SK-N-DZ (cell line): Measurements from ENCODE around the gene TMEM170A.

Experiments used
- DNase-seq: peaks from one replicate; pipeline ENCODE4 v3.0.0-alpha.2; 2015; ENCODE audit warnings: low spot score
- small RNA-seq, 2 experiments: library from RNA; depleted of rRNA; stranded (forward); fragments of <200 nt; gene quantifications; one replicate each; pipeline ENCODE3, GENCODE V24; 2014

The TMEM170A gene

GRCh38 chr16:75402159-75402820 is 62.2 kb downstream of the TMEM170A start:
- no peak for DNase-seq

DNA sequence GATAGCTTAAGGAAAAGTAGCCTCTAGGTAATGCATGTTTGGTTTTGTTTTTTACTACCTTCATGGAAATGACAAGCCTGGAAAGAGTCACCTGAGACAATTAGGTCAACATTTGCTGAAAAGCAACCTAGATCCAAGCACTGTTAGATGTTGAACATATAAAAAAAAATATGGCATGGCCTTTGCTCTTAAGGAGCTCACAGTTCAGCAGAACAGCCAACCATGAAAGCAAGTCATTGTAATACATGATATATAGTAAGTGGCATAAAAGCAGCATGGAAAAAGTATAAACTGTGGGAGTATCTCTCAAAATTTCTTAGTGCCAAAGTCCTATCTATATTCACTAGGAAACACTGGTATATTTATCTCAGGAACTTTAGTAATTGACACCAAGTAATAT is 62.8 kb downstream of the TMEM170A start:
- no peak for DNase-seq

DNA sequence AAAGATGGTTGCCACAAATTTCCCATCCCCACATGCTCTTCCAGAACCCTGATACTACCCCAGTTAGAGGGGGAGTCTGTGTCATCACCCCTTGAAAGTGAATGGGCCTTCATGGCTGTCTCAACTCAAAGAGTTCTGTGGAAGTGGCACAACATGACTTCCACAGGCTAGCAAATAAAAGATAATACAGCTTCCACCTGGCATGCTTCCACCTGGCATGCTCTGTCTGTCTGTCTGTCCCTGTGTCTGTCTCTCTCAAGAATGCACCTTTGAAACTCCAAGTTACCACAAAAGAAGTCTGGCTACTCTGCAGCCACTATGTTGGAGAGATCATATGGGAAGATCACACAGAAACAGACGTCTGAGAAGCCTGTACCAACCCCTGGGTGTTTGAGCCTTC is 66.2 kb downstream of the TMEM170A start:
- no peak for DNase-seq

DNA sequence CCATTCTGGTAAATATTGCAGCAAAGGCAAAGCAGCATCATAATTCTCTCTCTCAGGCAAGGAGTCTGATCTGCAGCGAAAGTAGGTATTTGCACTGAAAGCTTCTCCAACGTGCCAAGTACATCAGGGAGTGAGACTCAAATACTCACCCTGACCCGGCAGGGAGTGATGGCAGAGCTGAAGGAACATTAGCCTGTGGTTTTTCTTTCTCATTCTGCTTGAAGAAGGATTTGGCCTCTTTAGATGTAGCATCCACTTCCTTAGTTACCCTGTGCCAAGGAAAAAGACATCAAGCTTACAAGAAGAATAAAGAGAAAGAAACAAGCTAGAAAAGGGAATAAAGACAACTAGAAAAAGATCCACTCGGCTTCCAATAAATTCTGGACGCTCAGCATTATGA is 69.5 kb downstream of the TMEM170A start:
- DNase-seq, result no peak

Small RNA genes lying within 50 kb of the gene (small RNA-seq; reads per million reads assigned to genes)
- gene RF00598, result 0 reads per million in 2 experiments
